Activated naive CD8-positive, alpha-beta T cell (primary cell): Measurements from ENCODE around the gene SAMD7.

Experiments
- H3K27ac Mint-ChIP-seq: one replicate; pipeline ENCODE4 v1.8.0; 2021; ENCODE audit warnings: mixed read lengths
- H3K27me3 Mint-ChIP-seq: one replicate; pipeline ENCODE4 v1.8.0; 2021; ENCODE audit warnings: mixed read lengths
- H3K36me3 Mint-ChIP-seq: one replicate; pipeline ENCODE4 v1.8.0; 2021; ENCODE audit warnings: mixed read lengths
- H3K4me1 Mint-ChIP-seq: one replicate; pipeline ENCODE4 v1.8.0; 2021; ENCODE audit warnings: low read depth, mixed read lengths
- H3K4me3 Mint-ChIP-seq: one replicate; pipeline ENCODE4 v1.8.0; 2021; ENCODE audit warnings: mild to moderate bottlenecking, mixed read lengths
- H3K9me3 Mint-ChIP-seq: one replicate; pipeline ENCODE4 v1.8.0; 2021; ENCODE audit warnings: low read depth, mixed read lengths

The SAMD7 gene, protein sequence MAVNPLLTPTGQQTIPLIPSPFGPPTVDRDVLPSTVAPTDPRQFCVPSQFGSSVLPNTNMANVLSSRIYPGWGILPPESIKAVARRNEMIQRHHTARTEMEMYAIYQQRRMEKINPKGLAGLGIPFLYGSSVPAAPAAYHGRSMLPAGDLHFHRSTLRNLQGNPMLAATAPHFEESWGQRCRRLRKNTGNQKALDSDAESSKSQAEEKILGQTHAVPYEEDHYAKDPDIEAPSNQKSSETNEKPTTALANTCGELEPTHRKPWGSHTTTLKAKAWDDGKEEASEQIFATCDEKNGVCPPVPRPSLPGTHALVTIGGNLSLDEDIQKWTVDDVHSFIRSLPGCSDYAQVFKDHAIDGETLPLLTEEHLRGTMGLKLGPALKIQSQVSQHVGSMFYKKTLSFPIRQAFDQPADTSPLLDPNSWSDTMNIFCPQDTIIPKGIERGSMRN

DNA sequence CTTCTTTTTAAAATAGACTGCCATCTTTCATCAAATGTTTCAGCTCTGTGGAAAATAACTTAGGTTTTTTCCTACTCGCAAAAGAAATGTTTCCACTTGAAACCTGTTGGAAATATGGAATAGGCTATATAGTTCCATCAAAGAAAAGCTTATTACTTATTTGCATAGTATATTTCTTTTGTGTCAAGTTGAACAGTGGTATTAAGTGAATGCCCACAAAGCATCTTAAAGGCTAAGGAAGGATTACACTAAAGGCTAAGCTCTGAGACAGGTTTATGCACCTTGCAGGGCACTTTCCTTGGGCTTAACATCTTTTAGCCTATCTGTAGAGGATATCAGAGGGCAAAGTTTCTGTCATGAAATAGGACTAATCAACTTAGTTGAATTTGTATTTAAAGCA lies at the start of gene SAMD7:
Gene SAMD7 (plus strand): TSS at position 301 of the 400 bp plus-strand sequence. CDS start 7,927 bp downstream, outside the sequence.
- no peaks in the 10 kb centered on the region for H3K36me3 Mint-ChIP-seq
- no peak within 1 kb of the TSS for H3K27ac Mint-ChIP-seq
- H3K4me3 Mint-ChIP-seq = no peak within 1 kb of the TSS
- H3K4me1 Mint-ChIP-seq = no peaks in the 10 kb centered on the region
- H3K9me3 Mint-ChIP-seq = no peaks in the 10 kb centered on the region
- no peaks in the 10 kb centered on the region for H3K27me3 Mint-ChIP-seq

DNA sequence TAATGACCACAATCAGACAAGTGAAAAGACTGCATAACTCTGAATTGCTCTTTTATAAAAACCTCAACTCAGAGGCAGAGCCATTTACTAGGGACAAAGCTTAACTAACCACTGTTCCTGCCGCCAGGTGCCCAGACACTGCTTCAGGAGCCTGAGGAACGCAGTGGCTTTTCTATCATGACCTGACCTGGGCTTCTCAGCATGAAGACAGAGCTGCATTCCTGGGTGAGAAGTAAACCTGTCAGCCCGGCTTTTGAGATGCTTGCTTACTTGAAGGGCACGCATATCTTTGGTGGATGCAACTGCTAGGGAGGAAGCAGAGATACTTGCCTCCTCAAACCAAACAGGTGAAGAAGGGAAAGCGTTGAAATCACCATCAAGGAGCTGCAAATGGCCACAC lies 49.5 kb upstream of the SAMD7 start:
- Mint-ChIP-seq H3K4me1 (peaks cover 25% of the 10 kb centered on the region), H3K27ac (no peak overlapping the region), H3K36me3 (no peaks in the 10 kb centered on the region), H3K27me3 (peaks cover 2% of the 10 kb centered on the region), H3K9me3 (no peaks in the 10 kb centered on the region), H3K4me3 (no peak overlapping the region)

DNA sequence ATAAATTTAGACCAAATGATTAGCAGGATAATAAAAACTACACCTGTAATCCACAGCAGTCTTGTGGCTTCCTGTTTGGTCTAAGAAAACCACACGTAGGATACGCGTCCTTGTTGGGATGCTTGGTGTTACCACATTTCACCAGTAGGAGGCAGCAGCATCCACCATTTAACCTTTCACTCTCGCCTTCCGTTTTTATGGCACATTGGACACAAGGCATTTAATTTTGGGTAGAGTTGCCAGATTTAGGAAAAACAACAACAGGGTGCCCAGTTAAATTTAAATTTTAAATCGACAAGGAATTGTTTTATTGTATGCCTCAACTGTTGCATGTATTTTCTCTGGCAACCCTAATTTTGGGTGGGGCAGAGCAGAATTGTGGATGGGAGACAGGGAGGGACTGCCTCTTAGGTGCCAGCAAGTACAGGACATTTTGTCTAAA lies 47.9 kb upstream of the SAMD7 start:
- no peak overlapping the region for H3K27ac Mint-ChIP-seq
- peaks cover 25% of the 10 kb centered on the region for H3K4me1 Mint-ChIP-seq
- H3K36me3 Mint-ChIP-seq = no peaks in the 10 kb centered on the region
- no peaks in the 10 kb centered on the region for H3K9me3 Mint-ChIP-seq
- no peak overlapping the region for H3K4me3 Mint-ChIP-seq
- H3K27me3 Mint-ChIP-seq = no peaks in the 10 kb centered on the region

DNA sequence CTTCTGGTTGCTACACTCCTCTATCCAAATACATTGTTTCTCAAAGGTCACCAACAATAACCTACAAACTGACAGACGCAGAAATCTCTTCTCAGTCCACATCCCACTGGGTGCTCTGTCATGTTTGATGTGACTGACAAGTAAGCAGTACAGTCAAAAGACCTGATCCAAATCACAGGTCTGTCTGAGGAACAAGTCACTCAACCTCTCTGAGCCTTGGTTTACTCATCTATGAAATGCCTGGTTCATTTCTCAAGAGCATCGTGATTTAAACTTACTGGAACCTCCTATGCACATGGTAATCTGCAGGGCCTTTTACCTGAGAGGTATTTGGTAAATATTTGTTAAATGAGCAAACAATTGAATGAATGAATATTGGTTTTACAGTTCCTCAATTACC lies 47.1 kb upstream of the SAMD7 start:
- no peaks in the 10 kb centered on the region for H3K36me3 Mint-ChIP-seq
- H3K27me3 Mint-ChIP-seq = no peaks in the 10 kb centered on the region
- peaks cover 25% of the 10 kb centered on the region for H3K4me1 Mint-ChIP-seq
- no peak overlapping the region for H3K27ac Mint-ChIP-seq
- no peaks in the 10 kb centered on the region for H3K9me3 Mint-ChIP-seq
- no peak overlapping the region for H3K4me3 Mint-ChIP-seq

DNA sequence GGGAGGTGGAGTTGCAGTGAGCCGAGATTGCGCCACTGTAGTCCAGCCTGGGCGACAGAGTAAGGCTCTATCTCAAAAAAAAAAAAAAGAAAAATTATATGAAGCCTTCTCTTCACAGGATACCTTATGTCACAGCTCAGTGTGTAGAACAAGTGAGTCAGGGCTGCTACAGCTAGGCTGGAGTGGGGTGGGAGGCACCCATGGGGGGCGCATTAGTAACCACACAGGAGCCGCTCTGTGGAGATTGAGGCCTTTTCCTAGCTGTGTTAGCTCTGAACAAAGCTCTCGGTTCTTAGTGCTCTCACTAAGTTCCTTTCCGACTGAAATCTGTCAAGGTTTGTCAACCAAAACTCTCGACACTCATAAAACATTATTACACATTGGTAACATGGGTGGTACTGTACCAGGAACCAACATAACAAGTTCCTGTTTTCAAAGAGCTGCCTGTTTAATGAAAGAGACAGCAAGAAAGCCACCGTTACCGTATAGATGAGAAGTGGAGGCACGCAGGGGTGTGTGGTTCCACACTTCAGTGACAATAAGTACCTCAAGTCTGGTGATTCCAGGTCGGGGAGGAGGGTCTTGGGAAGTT lies 46.1 kb upstream of the SAMD7 start:
- H3K36me3 Mint-ChIP-seq = no peaks in the 10 kb centered on the region
- peak overlapping the region; percentile 9 for H3K4me3 Mint-ChIP-seq
- peaks cover 30% of the 10 kb centered on the region for H3K4me1 Mint-ChIP-seq
- no peaks in the 10 kb centered on the region for H3K27me3 Mint-ChIP-seq
- H3K27ac Mint-ChIP-seq = peak overlapping the region; percentile 70
- no peaks in the 10 kb centered on the region for H3K9me3 Mint-ChIP-seq

DNA sequence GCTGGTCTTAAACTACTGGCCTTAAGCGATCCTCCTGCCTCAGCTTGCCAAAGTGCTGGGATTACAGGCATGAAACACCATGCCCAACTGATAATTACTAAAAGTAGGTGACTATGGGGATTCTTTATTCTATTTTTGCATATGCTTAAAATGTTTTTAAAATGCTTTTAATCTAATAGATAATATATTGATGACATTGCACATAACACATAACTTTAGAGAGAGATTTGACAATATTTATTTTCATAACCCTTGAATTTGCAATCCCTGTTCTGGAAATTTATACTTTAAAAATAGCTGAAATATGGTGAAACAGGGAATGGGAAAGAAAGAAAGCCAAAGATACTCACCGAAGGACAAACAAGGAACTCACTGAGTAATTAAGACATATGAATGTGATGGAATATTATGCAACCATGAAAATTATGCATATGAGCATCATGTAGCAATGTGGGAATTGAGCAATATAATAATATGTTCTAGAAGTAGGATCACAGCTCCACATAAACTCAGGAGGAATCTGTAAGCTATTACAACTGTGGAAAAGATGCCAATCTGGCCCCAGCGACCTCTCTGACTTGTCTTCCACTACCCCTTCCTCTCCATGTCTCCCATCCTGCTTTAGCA lies 43.7 kb upstream of the SAMD7 start:
- Mint-ChIP-seq H3K27me3 (no peaks in the 10 kb centered on the region), H3K4me3 (no peak overlapping the region), H3K4me1 (peaks cover 44% of the 10 kb centered on the region), H3K9me3 (no peaks in the 10 kb centered on the region), H3K36me3 (no peaks in the 10 kb centered on the region), H3K27ac (no peak overlapping the region)

DNA sequence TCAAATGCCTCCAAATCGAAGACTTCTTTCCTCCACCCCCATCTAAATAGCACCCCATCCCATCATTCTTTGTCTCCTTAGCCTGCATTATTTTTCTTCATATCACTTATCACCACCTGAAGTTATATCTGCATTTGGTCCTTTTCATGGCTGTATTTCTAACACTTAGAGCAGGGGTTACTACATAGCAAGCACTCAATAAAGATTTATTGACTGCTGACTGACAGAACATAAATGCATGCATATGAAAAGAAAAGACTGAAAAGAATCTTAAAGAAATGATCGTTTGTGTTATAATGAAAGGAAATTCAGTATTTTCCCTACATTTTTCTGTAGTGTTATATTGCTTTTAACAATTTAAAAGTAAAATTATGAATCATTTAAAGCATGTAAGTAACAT lies 43.0 kb upstream of the SAMD7 start:
- Mint-ChIP-seq H3K9me3 (no peaks in the 10 kb centered on the region), H3K36me3 (no peaks in the 10 kb centered on the region), H3K27ac (no peak overlapping the region), H3K27me3 (no peaks in the 10 kb centered on the region), H3K4me3 (no peak overlapping the region), H3K4me1 (peaks cover 42% of the 10 kb centered on the region)

DNA sequence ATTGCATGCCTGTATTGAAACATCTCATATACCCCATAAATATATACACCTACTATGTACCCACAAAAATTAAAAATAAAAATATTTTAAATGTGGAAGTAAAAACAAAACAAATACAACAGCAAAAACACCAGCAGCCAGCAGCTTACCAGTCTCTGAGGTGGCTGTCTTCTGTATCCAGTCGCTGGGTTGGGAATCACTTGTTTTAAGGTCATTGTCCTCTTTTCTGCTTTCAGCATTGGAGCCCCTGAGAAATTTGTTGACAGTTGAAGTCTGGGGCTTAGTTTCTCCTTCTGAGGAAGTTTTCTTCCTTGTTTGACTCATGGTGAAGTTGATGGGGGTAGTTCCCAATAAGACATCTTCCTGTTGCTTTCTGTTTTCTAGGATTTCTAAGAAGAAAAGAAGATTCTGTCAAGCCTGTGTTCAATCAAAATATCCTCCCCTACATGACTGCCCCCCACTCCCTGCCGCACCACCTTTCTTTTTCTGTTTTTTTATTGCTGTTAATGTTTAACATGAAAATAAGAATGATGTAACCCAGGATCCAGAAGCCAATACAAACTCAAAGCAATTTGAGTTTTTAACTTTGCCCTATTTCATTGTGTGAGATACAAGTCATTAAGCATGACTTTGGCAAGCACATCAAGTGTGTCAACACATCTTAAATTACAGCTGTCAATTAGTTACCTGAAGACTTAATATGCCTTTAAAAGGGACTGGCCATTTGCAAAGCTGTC lies 41.7 kb upstream of the SAMD7 start, which contains the start of gene LRRC31:
Gene LRRC31 (minus strand): TSS at position 452 of the 737 bp plus-strand sequence. CDS start 128 bp downstream, at position 324.
- H3K27ac Mint-ChIP-seq = no peak within 1 kb of the TSS
- H3K4me1 Mint-ChIP-seq = peaks cover 31% of the 10 kb centered on the region
- H3K9me3 Mint-ChIP-seq = no peaks in the 10 kb centered on the region
- H3K36me3 Mint-ChIP-seq = no peaks in the 10 kb centered on the region
- no peak within 1 kb of the TSS for H3K4me3 Mint-ChIP-seq
- no peaks in the 10 kb centered on the region for H3K27me3 Mint-ChIP-seq

DNA sequence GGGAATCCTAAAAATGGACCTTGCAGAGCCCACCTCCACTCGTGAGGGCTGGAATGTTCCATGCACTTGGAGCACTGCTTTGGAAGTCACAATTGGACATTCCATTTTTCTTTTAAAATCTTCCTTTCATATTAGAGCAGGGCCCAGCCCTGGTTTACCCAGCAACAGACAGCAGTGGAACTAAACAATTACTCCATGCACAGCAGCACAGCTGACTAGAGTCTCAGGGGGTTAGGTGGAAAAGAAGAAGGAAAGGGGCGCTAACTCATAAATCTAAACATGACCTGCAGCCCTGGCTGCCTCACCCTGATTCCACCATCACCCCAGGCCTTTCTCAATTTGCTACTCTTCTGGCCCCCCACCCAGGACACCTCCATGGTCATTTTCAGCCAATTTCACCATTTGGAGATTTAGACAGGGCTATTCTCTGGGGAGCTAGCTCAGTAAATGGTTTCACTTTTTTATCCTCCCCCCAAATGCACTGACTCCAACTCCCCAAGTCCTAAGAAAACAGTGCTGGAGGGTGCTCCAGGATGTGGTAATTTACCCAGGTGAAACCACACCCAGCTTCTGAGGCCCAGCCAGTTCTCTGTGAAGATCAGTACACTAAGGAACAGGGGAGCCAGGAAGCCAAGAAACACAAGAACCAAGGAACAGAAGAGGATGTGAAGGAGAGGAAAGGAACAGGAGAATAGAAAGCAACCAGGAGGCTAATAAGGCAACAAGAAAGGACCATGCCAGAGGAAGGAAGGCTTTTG lies 40.1 kb upstream of the SAMD7 start:
- Mint-ChIP-seq H3K9me3 (no peaks in the 10 kb centered on the region), H3K4me1 (peaks cover 19% of the 10 kb centered on the region), H3K4me3 (no peak overlapping the region), H3K27ac (no peak overlapping the region), H3K27me3 (no peaks in the 10 kb centered on the region), H3K36me3 (no peaks in the 10 kb centered on the region)

DNA sequence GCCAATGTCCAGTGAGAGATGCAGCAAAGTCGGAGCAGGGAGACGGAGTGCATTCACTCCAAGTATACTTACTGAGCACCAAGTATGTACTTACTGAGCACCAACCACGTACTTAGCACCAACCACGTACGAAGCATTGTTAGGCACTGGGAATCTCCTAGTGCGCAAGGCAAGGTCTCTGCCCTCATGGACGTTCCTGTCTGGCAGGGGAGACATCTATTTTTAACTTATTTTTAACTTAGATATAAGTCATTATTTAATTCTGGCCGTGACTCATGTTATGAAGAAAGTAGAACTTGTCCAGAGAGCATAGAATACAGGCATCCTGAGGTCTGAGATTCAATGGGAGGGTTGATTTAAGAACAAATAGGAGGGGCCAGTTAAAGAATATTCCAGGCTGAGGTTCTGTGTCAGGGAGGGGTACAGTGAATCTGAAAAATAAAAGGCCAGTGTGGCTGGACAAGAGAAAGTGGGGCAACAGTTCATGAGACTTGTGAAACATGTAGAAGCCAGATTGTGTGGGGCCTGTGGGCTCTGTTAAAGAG lies 32.3 kb upstream of the SAMD7 start:
- Mint-ChIP-seq H3K4me3 (no peak overlapping the region), H3K27me3 (no peaks in the 10 kb centered on the region), H3K27ac (no peak overlapping the region), H3K9me3 (no peaks in the 10 kb centered on the region), H3K4me1 (no peaks in the 10 kb centered on the region), H3K36me3 (no peaks in the 10 kb centered on the region)

DNA sequence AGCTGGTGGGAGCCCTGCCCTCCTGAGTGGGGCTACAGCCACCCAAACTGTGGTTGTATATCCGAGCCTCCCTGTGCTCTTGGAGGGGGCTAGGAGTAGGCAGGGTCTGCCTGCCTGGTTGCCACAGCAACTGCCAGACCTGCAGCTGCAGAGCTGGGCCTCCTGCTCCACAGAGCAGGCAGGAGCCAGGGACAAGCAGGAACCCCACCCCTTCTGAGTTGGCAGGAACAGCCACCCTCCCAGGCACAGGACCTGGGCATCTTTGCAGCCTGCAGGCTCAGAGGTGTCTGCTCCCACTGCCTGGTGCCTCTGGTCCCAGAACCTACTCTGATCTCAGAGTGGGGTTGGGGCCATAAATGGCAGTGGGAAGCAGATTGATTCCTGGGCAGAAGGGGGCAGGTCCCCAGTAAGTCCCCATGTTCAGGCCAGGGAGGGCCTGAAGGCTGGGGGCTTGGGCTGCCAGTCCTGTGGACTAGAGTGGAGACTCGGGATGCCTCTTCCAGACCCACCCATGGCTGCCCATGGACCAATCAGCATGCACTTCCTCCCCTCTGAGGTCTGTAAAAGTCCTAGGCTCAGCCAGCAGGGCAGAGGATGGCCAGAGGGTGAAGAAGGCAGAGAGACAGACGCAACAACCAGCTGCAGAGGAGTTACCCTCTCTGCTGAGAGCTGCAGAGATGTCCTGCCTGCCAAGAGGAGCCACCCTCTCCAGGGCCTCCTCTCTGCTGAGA lies 31.4 kb upstream of the SAMD7 start:
- Mint-ChIP-seq H3K4me1 (no peaks in the 10 kb centered on the region), H3K4me3 (no peak overlapping the region), H3K9me3 (no peaks in the 10 kb centered on the region), H3K36me3 (no peaks in the 10 kb centered on the region), H3K27me3 (no peaks in the 10 kb centered on the region), H3K27ac (no peak overlapping the region)

DNA sequence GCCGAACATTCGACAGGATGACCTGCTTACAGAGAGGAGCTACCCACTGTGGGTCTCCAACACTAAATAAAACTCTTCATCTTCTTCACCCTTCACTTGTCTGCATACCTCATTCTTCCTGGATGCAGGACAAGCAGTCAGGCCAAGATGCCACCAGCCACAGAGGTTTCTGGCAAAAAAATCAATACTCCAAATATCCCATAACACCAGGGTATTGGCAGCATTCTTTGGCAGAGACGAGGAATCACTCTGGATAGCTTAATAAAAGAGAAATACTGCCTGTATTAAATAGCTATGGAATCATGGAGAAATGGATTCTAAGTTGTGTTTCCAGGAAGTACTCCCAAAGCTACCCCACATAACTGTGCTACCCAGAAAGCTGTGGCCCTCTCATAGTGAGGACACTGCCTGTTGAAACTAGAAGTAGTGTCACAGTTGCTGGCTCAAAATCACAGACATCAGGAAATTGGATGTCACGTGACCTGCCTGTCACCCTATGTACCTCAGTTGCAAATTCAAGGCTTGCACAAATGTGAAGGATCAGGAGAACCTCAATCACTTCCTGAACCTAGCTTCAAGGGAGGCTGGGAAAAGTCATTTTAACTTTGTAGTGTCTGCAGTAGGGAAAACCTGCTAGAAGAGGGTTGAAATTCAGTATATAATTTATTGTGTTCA lies 30.7 kb upstream of the SAMD7 start:
- Mint-ChIP-seq H3K27me3 (no peaks in the 10 kb centered on the region), H3K27ac (no peak overlapping the region), H3K9me3 (no peaks in the 10 kb centered on the region), H3K4me1 (no peaks in the 10 kb centered on the region), H3K36me3 (no peaks in the 10 kb centered on the region), H3K4me3 (no peak overlapping the region)

DNA sequence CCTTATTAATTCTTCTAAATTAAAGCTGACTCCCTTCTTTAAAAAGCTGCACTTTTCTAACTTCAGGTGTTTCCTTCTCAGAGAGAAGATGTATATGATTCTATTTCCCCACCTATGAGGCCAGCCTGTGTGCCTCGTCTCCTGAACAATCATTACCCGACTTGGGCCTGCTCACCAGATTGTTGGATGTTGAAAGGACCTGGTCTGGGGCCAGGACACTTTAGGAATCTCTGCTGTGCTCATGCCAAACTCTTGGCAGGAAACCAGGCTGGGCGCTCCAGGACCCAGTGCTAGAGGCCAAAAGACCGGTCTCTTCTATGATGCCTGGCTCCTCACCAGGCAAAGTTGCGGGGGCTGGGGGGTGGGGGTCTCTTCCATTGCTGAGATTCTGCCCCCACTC lies 24.7 kb upstream of the SAMD7 start:
- Mint-ChIP-seq H3K36me3 (no peaks in the 10 kb centered on the region), H3K4me3 (no peak overlapping the region), H3K27me3 (no peaks in the 10 kb centered on the region), H3K9me3 (no peaks in the 10 kb centered on the region), H3K4me1 (no peaks in the 10 kb centered on the region), H3K27ac (no peak overlapping the region)
